Neural cell (in vitro differentiated cells): ENCODE results near the gene CTSE. TPM values are rescaled to one million over a fixed set of nuclear protein-coding genes. Genes with fewer than 3 reads are reported as not detected.

Source experiments
- H2AFZ ChIP-seq: fragments of 200-600, 300-800 bp; sonication (generic), shearing (Covaris generic); 2 replicates; pipeline ENCODE4 v1.6.0; 2014; ENCODE audit warnings: low read depth, mild to moderate bottlenecking, antibody characterized with exemption, low read length, moderate library complexity
- H3F3A ChIP-seq: fragments of 200-600 bp; shearing (Covaris generic); 2 replicates; pipeline ENCODE4 v1.6.1; 2016; ENCODE audit warnings: mild to moderate bottlenecking, moderate library complexity, mixed read lengths, antibody characterized with exemption, low read length; ENCODE audit not compliant: insufficient read depth, poor library complexity, severe bottlenecking
- H3K27ac ChIP-seq: fragments of 200-600, 300-800 bp; sonication (generic), shearing (Covaris generic); 2 replicates; pipeline ENCODE4 v1.5.1; 2014; ENCODE audit warnings: mild to moderate bottlenecking, low read length, moderate library complexity
- H3K27me3 ChIP-seq: fragments of 300-800, 200-600 bp; sonication (generic), shearing (Covaris generic); 2 replicates; pipeline ENCODE4 v1.6.0; 2014; ENCODE audit warnings: mild to moderate bottlenecking, low read depth, low read length, moderate library complexity; ENCODE audit not compliant: insufficient read depth
- H3K36me3 ChIP-seq: fragments of 300-800, 200-600 bp; sonication (generic), shearing (Covaris generic); 2 replicates; pipeline ENCODE4 v1.5.1; 2014; ENCODE audit warnings: mild to moderate bottlenecking, antibody characterized with exemption, low read length, moderate library complexity; ENCODE audit not compliant: insufficient read depth
- H3K4me2 ChIP-seq: fragments of 300-800, 200-600 bp; sonication (generic), shearing (Covaris generic); 2 replicates; pipeline ENCODE4 v1.6.0; 2014; ENCODE audit warnings: mild to moderate bottlenecking, low read length
- H3K4me3 ChIP-seq: fragments of 300-800, 200-600 bp; sonication (generic), shearing (Covaris generic); 2 replicates; pipeline ENCODE4 v1.5.1; 2014; ENCODE audit warnings: mild to moderate bottlenecking, low read length, moderate library complexity
- H3K79me2 ChIP-seq: fragments of 200-600 bp; shearing (Covaris generic); replicated peaks from 2 replicates; pipeline ENCODE4 v1.6.0; 2014; ENCODE audit warnings: mild to moderate bottlenecking, low read length, moderate library complexity; ENCODE audit not compliant: insufficient read depth
- H3K9ac ChIP-seq: fragments of 300-800, 200-600 bp; sonication (generic), shearing (Covaris generic); 2 replicates; pipeline ENCODE4 v1.6.1; 2016; ENCODE audit warnings: mild to moderate bottlenecking, low read length, mixed read lengths
- H3K9me2 ChIP-seq: fragments of 200-600 bp; shearing (Covaris generic); 2 replicates; pipeline ENCODE4 v1.6.1; 2016; ENCODE audit warnings: mild to moderate bottlenecking, low read length, mixed read lengths; ENCODE audit not compliant: insufficient read depth
- H3K9me3 ChIP-seq: fragments of 200-600, 300-800 bp; sonication (generic), shearing (Covaris generic); 2 replicates; pipeline ENCODE4 v1.6.1; 2016; ENCODE audit warnings: mild to moderate bottlenecking, mixed run types, low read length, moderate library complexity, mixed read lengths
- H4K20me1 ChIP-seq: fragments of 200-600 bp; shearing (Covaris generic); 2 replicates; pipeline ENCODE4 v1.6.1; 2016; ENCODE audit warnings: mild to moderate bottlenecking, mixed run types; ENCODE audit not compliant: insufficient read depth
- EP300 ChIP-seq: fragments of 450-650 bp; conservative IDR thresholded peaks from 2 replicates; pipeline ENCODE4 v1.6.1; 2014; ENCODE audit warnings: antibody characterized with exemption, mild to moderate bottlenecking, moderate library complexity; ENCODE audit not compliant: poor library complexity, severe bottlenecking
- EZH2 ChIP-seq: fragments of 200-600, 300-800 bp; shearing (Covaris generic), sonication (generic); IDR thresholded peaks from 2 replicates; pipeline ENCODE4 v1.6.1; 2014; ENCODE audit warnings: antibody characterized with exemption, low read length, borderline replicate concordance, mild to moderate bottlenecking; ENCODE audit not compliant: insufficient read depth, poor library complexity, severe bottlenecking
- MXI1 ChIP-seq: fragments of 450-650 bp; conservative IDR thresholded peaks from 2 replicates; pipeline ENCODE4 v1.6.1; 2014; ENCODE audit warnings: antibody characterized with exemption, mild to moderate bottlenecking; ENCODE audit not compliant: poor library complexity, severe bottlenecking
- POLR2AphosphoS5 ChIP-seq: IDR thresholded peaks from 2 replicates; pipeline ENCODE4 v1.6.1; 2012
- RAD21 ChIP-seq: fragments of 450-650 bp; conservative IDR thresholded peaks from 2 replicates; pipeline ENCODE4 v1.6.1; 2014; ENCODE audit warnings: antibody characterized with exemption, mild to moderate bottlenecking, moderate library complexity
- REST ChIP-seq: IDR thresholded peaks from 2 replicates; pipeline ENCODE4 v1.6.1; 2012; ENCODE audit warnings: borderline replicate concordance
- SMC3 ChIP-seq: fragments of 450-650 bp; conservative IDR thresholded peaks from 2 replicates; pipeline ENCODE4 v1.6.1; 2014; ENCODE audit warnings: antibody characterized with exemption, mild to moderate bottlenecking, moderate library complexity; ENCODE audit not compliant: poor library complexity
- TAF1 ChIP-seq: IDR thresholded peaks from 2 replicates; pipeline ENCODE4 v1.6.1; 2012; ENCODE audit warnings: low read depth
- polyA plus RNA-seq: library from polyadenylated mRNA; depleted of rRNA; stranded (reverse); fragments of >200 nt; gene quantifications from 2 replicates; pipeline ENCODE4 v1.2.3, GENCODE V29; 2014
- TF ChIP-seq, protein P1 (sequence below): fragments of 450-650 bp; IDR thresholded peaks from 2 replicates; pipeline ENCODE4 v1.5.1; 2014; ENCODE audit warnings: antibody characterized with exemption, mild to moderate bottlenecking, moderate library complexity; ENCODE audit not compliant: poor library complexity, severe bottlenecking

Gene CTSE
- polyA plus RNA-seq, 1 donor from 2014 or later: not detected

GRCh38 chr1:205994346-205994745 lies 29.3 kb downstream of the CTSE start:
- Histone ChIP-seq H3F3A (no peaks in the 10 kb centered on the region), H3K36me3 (no peaks in the 10 kb centered on the region), H3K9me2 (no peaks in the 10 kb centered on the region), H3K9ac (no peak overlapping the region), H3K4me2 (no peak overlapping the region), H2AFZ (no peak overlapping the region), H4K20me1 (no peaks in the 10 kb centered on the region), H3K79me2 (no peaks in the 10 kb centered on the region), H3K27ac (no peak overlapping the region), H3K9me3 (no peaks in the 10 kb centered on the region), H3K4me3 (no peak overlapping the region), H3K27me3 (no peaks in the 10 kb centered on the region)
- TF ChIP-seq, protein P1, sequence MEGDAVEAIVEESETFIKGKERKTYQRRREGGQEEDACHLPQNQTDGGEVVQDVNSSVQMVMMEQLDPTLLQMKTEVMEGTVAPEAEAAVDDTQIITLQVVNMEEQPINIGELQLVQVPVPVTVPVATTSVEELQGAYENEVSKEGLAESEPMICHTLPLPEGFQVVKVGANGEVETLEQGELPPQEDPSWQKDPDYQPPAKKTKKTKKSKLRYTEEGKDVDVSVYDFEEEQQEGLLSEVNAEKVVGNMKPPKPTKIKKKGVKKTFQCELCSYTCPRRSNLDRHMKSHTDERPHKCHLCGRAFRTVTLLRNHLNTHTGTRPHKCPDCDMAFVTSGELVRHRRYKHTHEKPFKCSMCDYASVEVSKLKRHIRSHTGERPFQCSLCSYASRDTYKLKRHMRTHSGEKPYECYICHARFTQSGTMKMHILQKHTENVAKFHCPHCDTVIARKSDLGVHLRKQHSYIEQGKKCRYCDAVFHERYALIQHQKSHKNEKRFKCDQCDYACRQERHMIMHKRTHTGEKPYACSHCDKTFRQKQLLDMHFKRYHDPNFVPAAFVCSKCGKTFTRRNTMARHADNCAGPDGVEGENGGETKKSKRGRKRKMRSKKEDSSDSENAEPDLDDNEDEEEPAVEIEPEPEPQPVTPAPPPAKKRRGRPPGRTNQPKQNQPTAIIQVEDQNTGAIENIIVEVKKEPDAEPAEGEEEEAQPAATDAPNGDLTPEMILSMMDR: no peak
- no peak for TF ChIP-seq EZH2

DNA sequence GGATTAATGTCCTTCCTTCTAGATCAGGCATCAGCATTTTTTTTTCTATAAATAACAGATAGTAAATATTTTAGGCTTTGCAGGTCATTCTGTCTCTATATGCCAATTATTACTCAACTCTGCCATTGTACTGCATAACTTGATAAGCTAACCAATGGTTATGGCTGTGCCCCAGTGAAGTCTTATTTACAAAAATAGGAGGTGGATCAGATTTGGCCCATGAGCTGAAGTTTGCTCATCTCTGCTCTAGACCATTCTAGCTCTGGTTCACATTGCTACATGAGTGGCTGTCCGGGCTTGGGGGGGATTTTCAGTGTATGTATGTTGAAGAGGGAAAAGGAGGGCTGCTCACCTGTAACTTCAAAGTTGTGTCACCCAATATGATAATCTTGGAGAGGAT lies 30.6 kb downstream of the CTSE start:
- Histone ChIP-seq H3K9me3 (no peaks in the 10 kb centered on the region), H3K36me3 (no peaks in the 10 kb centered on the region), H3K4me2 (no peak overlapping the region), H2AFZ (no peak overlapping the region), H3K79me2 (no peaks in the 10 kb centered on the region), H3K27ac (no peak overlapping the region), H3K9me2 (no peaks in the 10 kb centered on the region), H4K20me1 (no peaks in the 10 kb centered on the region), H3K27me3 (no peaks in the 10 kb centered on the region), H3K4me3 (no peak overlapping the region), H3K9ac (no peak overlapping the region), H3F3A (no peaks in the 10 kb centered on the region)
- TF ChIP-seq TAF1 (no peak), SMC3 (no peak), RAD21 (no peak), REST (no peak), EZH2 (no peak), POLR2AphosphoS5 (no peak), EP300 (no peak), MXI1 (no peak)
- TF ChIP-seq, protein P1: no peak
